Neural progenitor cell (in vitro differentiated cells): ENCODE data around the gene SLC27A1. TPM values are rescaled to one million over a fixed set of nuclear protein-coding genes. Genes with fewer than 3 reads are reported as not detected.

Source experiments
- DNase-seq: peaks from one replicate; pipeline ENCODE4 v3.0.0-alpha.2; 2016; ENCODE audit warnings: low spot score
- H2AFZ ChIP-seq: fragments of 200-600 bp; sonication (generic); replicated peaks from 2 replicates; pipeline ENCODE4 v1.6.1; 2016; ENCODE audit warnings: antibody characterized with exemption
- H3F3A ChIP-seq: fragments of 200-600 bp; sonication (generic); 2 replicates; pipeline ENCODE4 v1.6.1; 2016; ENCODE audit warnings: antibody characterized with exemption, low read depth
- H3K27ac ChIP-seq: fragments of 200-600 bp; sonication (generic); 2 replicates; pipeline ENCODE4 v1.5.1; 2016; ENCODE audit warnings: mild to moderate bottlenecking
- H3K27me3 ChIP-seq: fragments of 200-600 bp; sonication (generic); 2 replicates; pipeline ENCODE4 v1.6.1; 2016; ENCODE audit warnings: mild to moderate bottlenecking, moderate library complexity
- H3K36me3 ChIP-seq: fragments of 200-600 bp; sonication (generic); 2 replicates; pipeline ENCODE4 v1.5.1; 2016
- H3K4me1 ChIP-seq: fragments of 200-600 bp; sonication (generic); 2 replicates; pipeline ENCODE4 v1.6.1; 2016; ENCODE audit warnings: mixed run types
- H3K4me2 ChIP-seq: fragments of 200-600 bp; sonication (generic); 2 replicates; pipeline ENCODE4 v1.6.1; 2016
- H3K4me3 ChIP-seq: fragments of 200-600 bp; sonication (generic); 2 replicates; pipeline ENCODE4 v1.5.1; 2016
- H3K79me2 ChIP-seq: fragments of 200-600 bp; sonication (generic); 2 replicates; pipeline ENCODE4 v1.6.1; 2016; ENCODE audit warnings: low read depth
- H3K9ac ChIP-seq: fragments of 200-600 bp; sonication (generic); 2 replicates; pipeline ENCODE4 v1.6.1; 2016
- H3K9me3 ChIP-seq: fragments of 200-600 bp; sonication (generic); 2 replicates; pipeline ENCODE4 v1.5.1; 2016; ENCODE audit warnings: low read depth
- H4K20me1 ChIP-seq: fragments of 200-600 bp; sonication (generic); 2 replicates; pipeline ENCODE4 v1.6.1; 2016; ENCODE audit warnings: low read depth
- H3K27ac Mint-ChIP-seq: 3 replicates; pipeline ENCODE4 v1.8.0; 2021; ENCODE audit warnings: mixed read lengths
- H3K27me3 Mint-ChIP-seq: 2 replicates; pipeline ENCODE4 v1.8.0; 2022; ENCODE audit warnings: low read depth, mild to moderate bottlenecking, inconsistent platforms, moderate library complexity, mixed read lengths; ENCODE audit not compliant: insufficient read depth
- H3K36me3 Mint-ChIP-seq: 3 replicates; pipeline ENCODE4 v1.8.0; 2021; ENCODE audit warnings: mixed read lengths
- H3K4me1 Mint-ChIP-seq: 3 replicates; pipeline ENCODE4 v1.8.0; 2021; ENCODE audit warnings: mixed read lengths
- H3K4me3 Mint-ChIP-seq: 3 replicates; pipeline ENCODE4 v1.8.0; 2021; ENCODE audit warnings: mild to moderate bottlenecking, moderate library complexity, mixed read lengths
- H3K9me3 Mint-ChIP-seq: 3 replicates; pipeline ENCODE4 v1.8.0; 2020; ENCODE audit warnings: mixed read lengths
- EZH2 ChIP-seq: fragments of 200-600 bp; sonication (generic); IDR thresholded peaks from 2 replicates; pipeline ENCODE4 v1.6.1; 2017; ENCODE audit warnings: antibody characterized with exemption, mild to moderate bottlenecking, moderate library complexity
- EZH2phosphoT487 ChIP-seq: fragments of 200-600 bp; sonication (generic); IDR thresholded peaks from 2 replicates; pipeline ENCODE4 v1.6.1; 2017; ENCODE audit warnings: antibody characterized with exemption
- total RNA-seq: library from RNA; depleted of rRNA; stranded (reverse); fragments of >200 nt; gene quantifications from 2 replicates; pipeline ENCODE4 v1.2.3, GENCODE V29; 2015; ENCODE audit warnings: low replicate concordance
- TF ChIP-seq, protein P1 (sequence below): fragments of 200-600 bp; sonication (generic); IDR thresholded peaks from 2 replicates; pipeline ENCODE4 v1.5.1; 2017; ENCODE audit warnings: antibody characterized with exemption, mild to moderate bottlenecking

Gene SLC27A1
- total RNA-seq, 1 donor from 2014 or later, result 13.9 TPM

DNA sequence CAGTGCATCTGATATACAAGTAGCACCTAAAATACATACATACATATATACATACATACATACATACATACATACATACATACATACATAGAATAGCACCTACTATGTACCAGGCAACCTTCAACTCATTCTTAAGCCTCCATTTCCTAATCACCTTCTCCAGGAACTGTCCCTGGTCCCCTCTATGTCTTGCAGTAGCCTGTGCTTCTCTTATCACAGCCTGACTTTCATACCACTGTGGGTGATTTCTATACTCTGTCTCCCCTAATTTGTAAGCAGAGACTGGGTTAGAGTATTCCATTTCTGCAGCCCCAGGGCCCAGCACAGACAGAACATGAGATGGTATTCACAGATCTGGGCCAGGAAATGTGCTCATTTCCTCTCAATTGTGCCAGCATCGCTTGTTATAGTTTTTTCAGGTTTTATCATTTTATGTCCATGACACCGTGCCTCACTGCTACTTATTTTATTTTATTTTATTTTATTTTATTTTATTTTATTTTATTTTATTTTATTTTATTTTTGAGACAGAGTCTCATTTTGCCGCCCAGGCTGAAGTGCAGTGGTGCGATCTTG, 70.9 kb downstream of the SLC27A1 start:
- H3K36me3 Mint-ChIP-seq, result no peaks in the 10 kb centered on the region
- TF ChIP-seq EZH2phosphoT487 (no peak), EZH2 (no peak)
- TF ChIP-seq, protein P1, sequence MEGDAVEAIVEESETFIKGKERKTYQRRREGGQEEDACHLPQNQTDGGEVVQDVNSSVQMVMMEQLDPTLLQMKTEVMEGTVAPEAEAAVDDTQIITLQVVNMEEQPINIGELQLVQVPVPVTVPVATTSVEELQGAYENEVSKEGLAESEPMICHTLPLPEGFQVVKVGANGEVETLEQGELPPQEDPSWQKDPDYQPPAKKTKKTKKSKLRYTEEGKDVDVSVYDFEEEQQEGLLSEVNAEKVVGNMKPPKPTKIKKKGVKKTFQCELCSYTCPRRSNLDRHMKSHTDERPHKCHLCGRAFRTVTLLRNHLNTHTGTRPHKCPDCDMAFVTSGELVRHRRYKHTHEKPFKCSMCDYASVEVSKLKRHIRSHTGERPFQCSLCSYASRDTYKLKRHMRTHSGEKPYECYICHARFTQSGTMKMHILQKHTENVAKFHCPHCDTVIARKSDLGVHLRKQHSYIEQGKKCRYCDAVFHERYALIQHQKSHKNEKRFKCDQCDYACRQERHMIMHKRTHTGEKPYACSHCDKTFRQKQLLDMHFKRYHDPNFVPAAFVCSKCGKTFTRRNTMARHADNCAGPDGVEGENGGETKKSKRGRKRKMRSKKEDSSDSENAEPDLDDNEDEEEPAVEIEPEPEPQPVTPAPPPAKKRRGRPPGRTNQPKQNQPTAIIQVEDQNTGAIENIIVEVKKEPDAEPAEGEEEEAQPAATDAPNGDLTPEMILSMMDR, result no peak
- Histone ChIP-seq H3K79me2 (no peaks in the 10 kb centered on the region), H3K36me3 (no peaks in the 10 kb centered on the region), H3K27ac (no peak overlapping the region), H4K20me1 (peaks cover 3% of the 10 kb centered on the region), H3F3A (peaks cover 26% of the 10 kb centered on the region), H3K4me3 (no peak overlapping the region), H2AFZ (no peak overlapping the region), H3K4me1 (no peaks in the 10 kb centered on the region), H3K27me3 (peaks cover 23% of the 10 kb centered on the region), H3K9ac (no peak overlapping the region), H3K9me3 (no peaks in the 10 kb centered on the region), H3K4me2 (no peak overlapping the region)
- DNase-seq, result no peak
- H3K9me3 Mint-ChIP-seq, result no peaks in the 10 kb centered on the region
- H3K4me3 Mint-ChIP-seq, result peak overlapping the region; percentile 36
- H3K27ac Mint-ChIP-seq, result no peak overlapping the region
- peaks cover 18% of the 10 kb centered on the region for H3K27me3 Mint-ChIP-seq
- peaks cover 23% of the 10 kb centered on the region for H3K4me1 Mint-ChIP-seq

DNA sequence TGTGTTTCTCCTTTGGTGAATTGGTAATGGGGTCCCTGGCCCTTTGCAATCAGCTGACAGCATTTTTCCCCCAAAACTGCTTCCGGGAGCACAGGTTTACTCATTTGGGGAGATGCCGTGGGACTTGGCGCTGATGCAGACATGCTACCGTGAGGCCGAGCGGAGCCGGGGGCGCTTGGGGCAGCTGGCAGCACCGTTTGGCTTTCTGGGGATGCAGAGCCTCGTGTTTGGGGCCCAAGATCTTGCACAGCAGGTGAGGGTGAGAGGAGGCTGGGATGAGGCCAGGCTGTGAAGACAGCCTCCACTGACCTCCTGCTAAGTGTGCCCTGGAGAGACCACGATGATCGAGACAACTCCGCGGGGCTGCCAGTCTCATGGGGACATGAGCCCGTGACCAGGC, 71.7 kb downstream of the SLC27A1 start:
- H3K9me3 Mint-ChIP-seq, result no peaks in the 10 kb centered on the region
- Histone ChIP-seq H2AFZ (no peak overlapping the region), H3K4me1 (no peaks in the 10 kb centered on the region), H3K4me2 (no peak overlapping the region), H3K36me3 (no peaks in the 10 kb centered on the region), H3K27ac (no peak overlapping the region), H3K27me3 (peaks cover 21% of the 10 kb centered on the region), H3K9me3 (no peaks in the 10 kb centered on the region), H3K9ac (no peak overlapping the region), H3K4me3 (no peak overlapping the region), H4K20me1 (peaks cover 3% of the 10 kb centered on the region), H3K79me2 (no peaks in the 10 kb centered on the region), H3F3A (peaks cover 26% of the 10 kb centered on the region)
- H3K4me3 Mint-ChIP-seq, result no peak overlapping the region
- no peaks in the 10 kb centered on the region for H3K36me3 Mint-ChIP-seq
- H3K27me3 Mint-ChIP-seq, result peaks cover 21% of the 10 kb centered on the region
- H3K27ac Mint-ChIP-seq, result peak overlapping the region; percentile 52
- TF ChIP-seq, protein P1, result no peak
- TF ChIP-seq EZH2, result no peak
- TF ChIP-seq EZH2phosphoT487, result no peak
- peaks cover 26% of the 10 kb centered on the region for H3K4me1 Mint-ChIP-seq
- DNase-seq, result no peak

DNA sequence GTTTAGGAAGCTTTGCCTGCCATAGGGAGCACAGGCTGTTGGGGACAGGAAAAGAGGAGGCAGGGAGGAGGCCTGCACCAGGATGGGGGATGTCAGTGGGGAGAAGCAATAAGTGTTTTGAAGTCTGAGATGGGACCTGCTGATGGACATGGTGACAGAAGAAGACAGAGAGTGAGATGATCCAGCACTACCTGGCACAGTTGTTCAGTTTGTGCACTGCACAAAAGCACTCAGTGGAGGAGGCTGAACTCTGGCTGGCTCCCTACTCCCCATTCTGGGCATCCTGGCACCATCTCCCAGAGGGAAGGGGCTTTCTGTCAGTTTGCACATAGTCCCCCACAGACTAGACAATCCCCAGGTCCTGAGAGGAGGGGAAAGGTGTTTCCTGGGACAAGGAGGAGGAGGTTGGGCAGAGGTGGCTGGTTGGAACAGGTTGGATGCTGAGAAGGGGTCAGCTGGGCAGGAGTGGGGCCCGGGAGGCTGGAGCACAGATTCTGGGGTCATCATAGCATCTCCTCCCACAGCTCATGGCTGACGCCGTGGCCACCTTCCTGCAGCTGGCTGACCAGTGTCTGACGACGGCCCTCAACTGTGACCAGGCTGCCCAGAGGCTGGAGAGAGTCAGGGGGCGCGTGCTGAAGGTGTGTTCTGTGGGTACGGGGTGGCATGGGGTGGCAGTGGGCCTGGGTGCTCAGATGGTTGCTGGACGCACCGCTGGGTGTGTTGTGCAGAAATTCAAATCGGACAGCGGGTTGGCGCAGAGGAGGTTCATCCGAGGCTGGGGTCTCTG, 72.7 kb downstream of the SLC27A1 start:
- H3K9me3 ChIP-seq, result no peaks in the 10 kb centered on the region
- H3K4me3 Mint-ChIP-seq, result peak overlapping the region; percentile 27
- H3K27me3 Mint-ChIP-seq, result peaks cover 21% of the 10 kb centered on the region
- no peak for DNase-seq
- peak overlapping the region; percentile 52 for H3K27ac Mint-ChIP-seq
- no peaks in the 10 kb centered on the region for H3K79me2 ChIP-seq
- H3K36me3 Mint-ChIP-seq, result no peaks in the 10 kb centered on the region
- no peak for TF ChIP-seq EZH2phosphoT487
- TF ChIP-seq EZH2, result no peak
- TF ChIP-seq, protein P1, result no peak
- no peak overlapping the region for H3K27ac ChIP-seq
- H3K27me3 ChIP-seq, result peaks cover 12% of the 10 kb centered on the region
- H3K4me1 Mint-ChIP-seq, result peaks cover 26% of the 10 kb centered on the region
- no peaks in the 10 kb centered on the region for H3K9me3 Mint-ChIP-seq
- no peak overlapping the region for H3K9ac ChIP-seq
- peaks cover 26% of the 10 kb centered on the region for H3F3A ChIP-seq
- no peaks in the 10 kb centered on the region for H3K36me3 ChIP-seq
- H3K4me2 ChIP-seq, result no peak overlapping the region
- H4K20me1 ChIP-seq, result peaks cover 3% of the 10 kb centered on the region
- H3K4me1 ChIP-seq, result no peaks in the 10 kb centered on the region
- no peak overlapping the region for H3K4me3 ChIP-seq
- H2AFZ ChIP-seq, result no peak overlapping the region
